ENCODE results near the gene ELOF1. TPM values are rescaled to one million over a fixed set of nuclear protein-coding genes. Genes with fewer than 3 reads are reported as not detected.
"Not testable (repeated sequence)": the region's sequence is repeated elsewhere in the genome, so short reads cannot be mapped to it uniquely, and the experiment has no call there.

ELOF1 gene
- total RNA-seq, 1 experiment from 2014 or later: 65.5 TPM

- DNase-seq: no peak
- Histone ChIP-seq H3K36me3 (ENCODE audit: low read depth) (no peaks in the 10 kb centered on the region), H3F3A (ENCODE audit: insufficient read depth, low read depth) (0 out of 2 replicates have a peak, but pooled peaks cover 8% of the 10 kb centered on the region), H3K4me3 (no peak overlapping the region), H2AFZ (no peak overlapping the region), H3K4me2 (no peak overlapping the region), H3K27ac (no peak overlapping the region), H4K20me1 (ENCODE audit: insufficient read depth) (no peaks in the 10 kb centered on the region), H3K9me2 (ENCODE audit: insufficient read depth) (no peaks in the 10 kb centered on the region), H3K9me3 (ENCODE audit: insufficient read depth, low read depth) (no peaks in the 10 kb centered on the region), H3K4me1 (replicated peaks; ENCODE audit: insufficient read depth) (no peaks in the 10 kb centered on the region), H3K27me3 (ENCODE audit: insufficient read depth, low read depth) (no peaks in the 10 kb centered on the region), H3K79me2 (ENCODE audit: low read depth) (no peaks in the 10 kb centered on the region)
- ChIA-PET CTCF (interaction anchor here (0.6 kb wide), 1 partner anchor 12 kb away, joined by 9 read pairs; no protein-coding TSS in a partner anchor), POLR2A (ENCODE audit: unreplicated experiment) (no interaction called here)
- no TSS peak for BruUV-seq (replicated peaks)
- no peak for TF ChIP-seq EZH2 (IDR thresholded peaks at IDR 0.05; ENCODE audit: low read depth)
- TF ChIP-seq, protein P1, sequence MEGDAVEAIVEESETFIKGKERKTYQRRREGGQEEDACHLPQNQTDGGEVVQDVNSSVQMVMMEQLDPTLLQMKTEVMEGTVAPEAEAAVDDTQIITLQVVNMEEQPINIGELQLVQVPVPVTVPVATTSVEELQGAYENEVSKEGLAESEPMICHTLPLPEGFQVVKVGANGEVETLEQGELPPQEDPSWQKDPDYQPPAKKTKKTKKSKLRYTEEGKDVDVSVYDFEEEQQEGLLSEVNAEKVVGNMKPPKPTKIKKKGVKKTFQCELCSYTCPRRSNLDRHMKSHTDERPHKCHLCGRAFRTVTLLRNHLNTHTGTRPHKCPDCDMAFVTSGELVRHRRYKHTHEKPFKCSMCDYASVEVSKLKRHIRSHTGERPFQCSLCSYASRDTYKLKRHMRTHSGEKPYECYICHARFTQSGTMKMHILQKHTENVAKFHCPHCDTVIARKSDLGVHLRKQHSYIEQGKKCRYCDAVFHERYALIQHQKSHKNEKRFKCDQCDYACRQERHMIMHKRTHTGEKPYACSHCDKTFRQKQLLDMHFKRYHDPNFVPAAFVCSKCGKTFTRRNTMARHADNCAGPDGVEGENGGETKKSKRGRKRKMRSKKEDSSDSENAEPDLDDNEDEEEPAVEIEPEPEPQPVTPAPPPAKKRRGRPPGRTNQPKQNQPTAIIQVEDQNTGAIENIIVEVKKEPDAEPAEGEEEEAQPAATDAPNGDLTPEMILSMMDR (conservative IDR thresholded peaks at IDR 0.05): no peak
- intact Hi-C loops (cut with micrococcal nuclease; ENCODE audit: unreplicated experiment): no loop called here
Observed at GRCh38 chr19:11570039-11570462, 11.0 kb upstream of the ELOF1 start.

GRCh38 chr19:11566164-11566563 lies 7.1 kb upstream of the ELOF1 start:
- Histone ChIP-seq H2AFZ (no peak overlapping the region), H3K79me2 (ENCODE audit: low read depth) (no peaks in the 10 kb centered on the region), H4K20me1 (ENCODE audit: insufficient read depth) (no peaks in the 10 kb centered on the region), H3K9me2 (ENCODE audit: insufficient read depth) (no peaks in the 10 kb centered on the region), H3F3A (ENCODE audit: insufficient read depth, low read depth) (0 out of 2 replicates have a peak, but pooled peaks cover 10% of the 10 kb centered on the region), H3K4me2 (no peak overlapping the region), H3K27me3 (ENCODE audit: insufficient read depth, low read depth) (no peaks in the 10 kb centered on the region), H3K27ac (no peak overlapping the region), H3K4me1 (replicated peaks; ENCODE audit: insufficient read depth) (no peaks in the 10 kb centered on the region), H3K4me3 (no peak overlapping the region), H3K36me3 (ENCODE audit: low read depth) (no peaks in the 10 kb centered on the region), H3K9me3 (ENCODE audit: insufficient read depth, low read depth) (no peaks in the 10 kb centered on the region)
- no peak for DNase-seq
- TF ChIP-seq EZH2 (IDR thresholded peaks at IDR 0.05; ENCODE audit: low read depth): no peak
- TF ChIP-seq, protein P1 (conservative IDR thresholded peaks at IDR 0.05): no peak
- POLR2A ChIA-PET (ENCODE audit: unreplicated experiment): no interaction called here
- no TSS peak for BruUV-seq (replicated peaks)
- intact Hi-C loops (cut with micrococcal nuclease; ENCODE audit: unreplicated experiment): no loop called here
- CTCF ChIA-PET: no interaction called here

GRCh38 chr19:11565649-11565980 lies 6.6 kb upstream of the ELOF1 start:
- H3K4me3 ChIP-seq; H2AFZ ChIP-seq; H3K4me1 ChIP-seq (replicated peaks; ENCODE audit: insufficient read depth); BruUV-seq (replicated peaks); H3K79me2 ChIP-seq (ENCODE audit: low read depth); H3K4me2 ChIP-seq; CTCF ChIA-PET; H3K36me3 ChIP-seq (ENCODE audit: low read depth); H4K20me1 ChIP-seq (ENCODE audit: insufficient read depth); intact Hi-C loops (cut with micrococcal nuclease; ENCODE audit: unreplicated experiment); H3K27ac ChIP-seq; H3K9me2 ChIP-seq (ENCODE audit: insufficient read depth); H3K9me3 ChIP-seq (ENCODE audit: insufficient read depth, low read depth); H3K27me3 ChIP-seq (ENCODE audit: insufficient read depth, low read depth); POLR2A ChIA-PET (ENCODE audit: unreplicated experiment); DNase-seq: not testable (repeated sequence)
- peaks cover 13% of the 10 kb centered on the region; the same call in 1 of the 2 replicates for H3F3A ChIP-seq (ENCODE audit: insufficient read depth, low read depth)

- H3K4me3 ChIP-seq; POLR2A ChIA-PET (ENCODE audit: unreplicated experiment): not testable (repeated sequence)
Observed at GRCh38 chr19:11564082-11564807, 5.2 kb upstream of the ELOF1 start.

More at GRCh38 chr19:11564082-11564807, 5.2 kb upstream of the ELOF1 start:
- peaks cover 15% of the 10 kb centered on the region for H3K79me2 ChIP-seq (ENCODE audit: low read depth)
- not testable (repeated sequence) for H3K27ac ChIP-seq; H3K4me2 ChIP-seq; H3K4me1 ChIP-seq (replicated peaks; ENCODE audit: insufficient read depth); BruUV-seq (replicated peaks); H3K9me2 ChIP-seq (ENCODE audit: insufficient read depth); DNase-seq; H3K9me3 ChIP-seq (ENCODE audit: insufficient read depth, low read depth); H3K27me3 ChIP-seq (ENCODE audit: insufficient read depth, low read depth); H3K36me3 ChIP-seq (ENCODE audit: low read depth); H4K20me1 ChIP-seq (ENCODE audit: insufficient read depth); H2AFZ ChIP-seq
- CTCF ChIA-PET: interaction anchor here (0.6 kb wide), 1 partner anchor 8 kb away, joined by 7 read pairs; no protein-coding TSS in a partner anchor
- H3F3A ChIP-seq (ENCODE audit: insufficient read depth, low read depth): peaks cover 16% of the 10 kb centered on the region; the same call in 1 of the 2 replicates
- intact Hi-C loops (cut with micrococcal nuclease; ENCODE audit: unreplicated experiment): loop anchor here (5.0 kb wide), 1 partner anchor 233 kb away; the partner anchor contains the start of gene ZNF491
